DMS153 (cell line): ENCODE results near the gene SH3BP4.

ENCODE experiments used
- DNase-seq: peaks from one replicate; lab custom pipeline; 2025; lab: John Stamatoyannopoulos, UW

The SH3BP4 gene

GRCh38 chr2:234967201-234967869 is 15.5 kb downstream of the SH3BP4 start:
- DNase-seq, result no peak

GRCh38 chr2:234967870-234968208 is 16.0 kb downstream of the SH3BP4 start:
- no peak for DNase-seq

- DNase-seq, result no peak
Observed at GRCh38 chr2:234968631-234969305, 17.0 kb downstream of the SH3BP4 start.

GRCh38 chr2:234969306-234970098 is 17.7 kb downstream of the SH3BP4 start:
- no peak for DNase-seq

GRCh38 chr2:234970099-234970440 is 18.3 kb downstream of the SH3BP4 start:
- DNase-seq, result no peak

GRCh38 chr2:234970477-234970882 is 18.7 kb downstream of the SH3BP4 start:
- DNase-seq, result no peak

- no peak for DNase-seq
Observed at GRCh38 chr2:234971496-234971895, 19.7 kb downstream of the SH3BP4 start.

- no peak for DNase-seq
Observed at GRCh38 chr2:234973008-234973407, 21.2 kb downstream of the SH3BP4 start.

GRCh38 chr2:234974501-234975385 is 22.9 kb downstream of the SH3BP4 start:
- no peak for DNase-seq

- no peak for DNase-seq
Observed at GRCh38 chr2:234975611-234976010, 23.8 kb downstream of the SH3BP4 start.

- DNase-seq, result no peak
Observed at GRCh38 chr2:234976479-234977227, 24.8 kb downstream of the SH3BP4 start.

GRCh38 chr2:234977228-234977679 is 25.4 kb downstream of the SH3BP4 start:
- no peak for DNase-seq

GRCh38 chr2:234978466-234979203 is 26.8 kb downstream of the SH3BP4 start:
- peak; percentile 25 for DNase-seq

- DNase-seq, result no peak
Observed at GRCh38 chr2:234979204-234980167, 27.7 kb downstream of the SH3BP4 start.

GRCh38 chr2:234980451-234981187 is 28.8 kb downstream of the SH3BP4 start:
- peak; percentile 69 for DNase-seq

- DNase-seq, result no peak
Observed at GRCh38 chr2:234981197-234982095, 29.6 kb downstream of the SH3BP4 start.

GRCh38 chr2:234982096-234982834 is 30.4 kb downstream of the SH3BP4 start:
- DNase-seq, result no peak
